HG02571 (cell line): ENCODE data around the gene NLRP6.
"Not testable (repeated sequence)": the region's sequence is repeated elsewhere in the genome, so short reads cannot be mapped to it uniquely, and the experiment has no call there.

Experiments used
- ATAC-seq: cut with Tn5 transposase; IDR thresholded peaks from one replicate; pipeline ENCODE4 v1.9.1; 2021; ENCODE audit warnings: mild to moderate bottlenecking, moderate library complexity; ENCODE audit not compliant: unreplicated experiment

The NLRP6 gene

GRCh38 chr11:281486-282161 lies 3.4 kb downstream of the NLRP6 start:
- ATAC-seq: no peak

GRCh38 chr11:282171-282570 lies 4.0 kb downstream of the NLRP6 start:
- no peak for ATAC-seq

GRCh38 chr11:282630-283360 lies 4.6 kb downstream of the NLRP6 start:
- ATAC-seq: no peak

GRCh38 chr11:283405-284104 lies 5.3 kb downstream of the NLRP6 start:
- no peak for ATAC-seq

GRCh38 chr11:284105-285020 lies 6.2 kb downstream of the NLRP6 start:
- no peak for ATAC-seq

GRCh38 chr11:285021-285893 lies 7.0 kb downstream of the NLRP6 start:
- ATAC-seq: no peak

- ATAC-seq: no peak
Measured at GRCh38 chr11:285894-286220, 7.7 kb downstream of the NLRP6 start.

GRCh38 chr11:286977-287820 lies 9.0 kb downstream of the NLRP6 start:
- ATAC-seq: not testable (repeated sequence)

GRCh38 chr11:287821-288477 lies 9.7 kb downstream of the NLRP6 start:
- no peak for ATAC-seq

GRCh38 chr11:288478-289397 lies 10.5 kb downstream of the NLRP6 start, which contains the start of gene PGGHG:
PGGHG (plus strand) TSS chr11:289126; CDS start chr11:289817, 691 bp downstream.
- no peak for ATAC-seq

- no peak for ATAC-seq
Measured at GRCh38 chr11:289398-289711, 11.1 kb downstream of the NLRP6 start.

- ATAC-seq: no peak
Measured at GRCh38 chr11:289712-290620, 11.8 kb downstream of the NLRP6 start.

GRCh38 chr11:290621-291231 lies 12.5 kb downstream of the NLRP6 start:
- ATAC-seq: no peak

GRCh38 chr11:291281-292210 lies 13.3 kb downstream of the NLRP6 start:
- no peak for ATAC-seq
